ENCODE data around the gene SLC7A1.

DNA sequence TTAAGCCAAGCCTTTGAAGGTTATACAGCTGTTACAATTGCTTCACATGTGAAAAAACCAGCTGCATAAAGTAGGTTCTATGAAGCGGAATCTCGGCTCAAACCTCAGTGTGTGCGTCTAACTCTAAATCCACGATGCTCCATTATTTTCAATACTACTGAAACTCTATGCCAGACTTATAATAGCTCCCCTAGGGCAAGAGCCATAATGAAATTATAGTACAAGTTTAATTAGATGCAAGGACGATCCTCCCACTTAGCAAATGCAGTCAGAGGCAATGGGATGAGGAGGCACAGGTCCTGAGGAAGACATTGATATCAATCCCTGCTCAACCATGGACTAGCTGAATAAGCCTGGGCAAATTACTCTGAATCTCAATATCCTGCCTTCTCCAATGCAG lies 31.1 kb downstream of the SLC7A1 start:
- TF ChIP-seq ETS1 (CRISPR knock-in tag; IDR thresholded peaks at IDR 0.05) = no peak
- no peak for TF ChIP-seq JUND (CRISPR knock-in tag; IDR thresholded peaks at IDR 0.05)
- no peak for TF ChIP-seq FOXM1 (CRISPR knock-in tag; IDR thresholded peaks at IDR 0.05)
- no peak for TF ChIP-seq TCF7 (IDR thresholded peaks at IDR 0.05; ENCODE audit: low read depth)
- TF ChIP-seq SRF (IDR thresholded peaks at IDR 0.05; ENCODE audit: low read depth, low read length) = no peak
- no peak for TF ChIP-seq FOXC1 (CRISPR knock-in tag; IDR thresholded peaks at IDR 0.05; ENCODE audit: borderline replicate concordance)
- TF ChIP-seq FOXA3 (CRISPR knock-in tag; IDR thresholded peaks at IDR 0.05) = no peak
- TF ChIP-seq SP4 (CRISPR knock-in tag; IDR thresholded peaks at IDR 0.05) = no peak
- TF ChIP-seq NAIF1 (CRISPR knock-in tag; IDR thresholded peaks at IDR 0.05; ENCODE audit: borderline replicate concordance) = no peak
- TF ChIP-seq CTCF (CRISPR knock-in tag; IDR thresholded peaks at IDR 0.05) = no peak
- TF ChIP-seq EZH2 (conservative IDR thresholded peaks at IDR 0.05; ENCODE audit: low read depth, low read length) = no peak
- no peak for TF ChIP-seq ZNF143 (CRISPR knock-in tag; IDR thresholded peaks at IDR 0.05)
